Non-pigmented ciliary epithelial cell (primary cell): ENCODE results near the gene IGSF3.
A peak's percentile ranks its signal among the peaks of the same experiment; 100 is the strongest.
"Not testable (repeated sequence)": the region's sequence is repeated elsewhere in the genome, so short reads cannot be mapped to it uniquely, and the experiment has no call there.

Experiments used
- DNase-seq: peaks from one replicate; pipeline ENCODE4 v3.0.0-alpha.2; 2010; ENCODE audit warnings: low read depth

IGSF3 gene

GRCh38 chr1:116573431-116574095 lies 94.0 kb downstream of the IGSF3 start:
- no peak for DNase-seq

- no peak for DNase-seq
These were observed 94.6 kb downstream of the IGSF3 start for GRCh38 chr1:116572771-116573430.

GRCh38 chr1:116572099-116572498 lies 95.4 kb downstream of the IGSF3 start:
- DNase-seq, result no peak

DNA sequence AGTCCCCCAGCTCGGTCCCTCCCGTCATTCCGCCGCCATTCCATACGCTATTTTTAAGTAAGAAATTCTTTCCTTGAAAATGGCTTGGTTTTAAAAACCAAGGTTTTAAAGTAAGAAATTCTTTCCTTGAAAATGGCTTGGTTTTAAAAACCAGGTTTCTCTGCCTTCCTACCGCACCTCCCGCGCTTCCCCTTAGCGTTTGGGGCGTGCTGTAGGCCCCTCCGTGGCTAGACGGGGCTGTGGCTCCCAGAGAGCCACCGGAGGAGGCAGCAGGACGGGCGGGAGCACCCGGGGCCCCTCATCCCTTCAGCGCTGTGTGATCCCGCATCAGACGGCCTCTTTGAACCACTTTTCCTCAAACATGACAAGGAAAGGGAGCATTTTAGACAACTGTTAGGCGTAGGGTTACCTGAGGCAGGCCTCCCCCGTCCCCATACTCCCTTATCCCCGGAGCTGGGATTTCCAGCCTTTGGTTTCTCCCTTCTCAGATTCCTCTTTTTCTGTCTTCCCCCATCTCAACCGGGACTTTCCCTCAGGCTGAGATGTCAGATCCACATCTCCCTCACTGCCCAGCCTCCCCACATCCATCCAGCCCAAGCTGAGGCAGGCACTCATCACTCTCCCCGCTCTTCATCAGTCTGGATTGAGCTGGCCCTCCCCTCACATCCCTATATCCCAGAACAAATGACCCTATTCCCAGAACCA lies 96.2 kb downstream of the IGSF3 start:
- no peak for DNase-seq

- DNase-seq, result peak; percentile 23
These were observed 96.9 kb downstream of the IGSF3 start, which contains the start of gene CD58 for GRCh38 chr1:116570358-116571214. CD58 (minus strand) TSS chr1:116571026; CDS start chr1:116570972, 54 bp downstream.

- DNase-seq, result no peak
These were observed 97.7 kb downstream of the IGSF3 start for GRCh38 chr1:116569776-116570357.

GRCh38 chr1:116569381-116569670 lies 98.2 kb downstream of the IGSF3 start:
- DNase-seq, result no peak

GRCh38 chr1:116568662-116569380 lies 98.7 kb downstream of the IGSF3 start:
- no peak for DNase-seq

- no peak for DNase-seq
These were observed 99.5 kb downstream of the IGSF3 start for GRCh38 chr1:116567790-116568661.

GRCh38 chr1:116565222-116565621 lies 102.3 kb downstream of the IGSF3 start:
- no peak for DNase-seq

GRCh38 chr1:116564426-116564825 lies 103.1 kb downstream of the IGSF3 start:
- DNase-seq, result no peak

DNA sequence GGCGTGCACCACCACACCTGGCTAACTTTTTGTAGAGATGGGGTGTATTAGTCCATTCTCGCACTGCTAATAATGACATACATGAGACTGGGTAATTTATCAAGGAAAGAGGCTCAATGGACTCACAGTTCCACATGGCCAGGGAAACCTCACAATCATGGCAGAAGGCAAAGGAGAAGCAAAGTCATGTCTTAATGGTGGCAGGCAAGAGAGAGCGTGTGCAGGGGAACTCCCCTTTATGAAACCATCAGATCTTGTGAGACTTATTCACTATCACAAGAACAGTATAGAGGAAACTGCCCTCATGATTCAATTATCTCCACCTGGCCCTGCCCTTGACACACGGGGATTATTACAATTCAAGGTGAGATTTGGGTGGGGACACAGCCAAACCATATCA lies 105.1 kb downstream of the IGSF3 start:
- not testable (repeated sequence) for DNase-seq

DNA sequence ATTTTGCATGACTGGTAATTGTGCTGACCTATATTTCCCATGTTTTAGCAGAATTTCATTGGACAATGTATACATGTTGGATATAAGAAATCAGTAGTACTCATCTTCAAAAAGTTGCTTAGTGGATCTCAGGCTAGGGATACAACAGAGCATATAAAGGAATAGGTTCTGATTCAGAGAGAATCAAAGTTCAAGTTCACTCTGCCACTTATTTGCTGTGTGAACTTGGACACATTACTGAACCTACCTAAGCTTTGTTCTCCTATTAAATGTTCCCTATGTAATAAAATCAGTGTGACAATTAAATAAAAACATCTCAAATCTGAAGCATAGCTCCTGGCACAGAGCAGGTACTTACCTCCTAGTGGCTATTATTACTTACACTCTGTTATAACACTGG lies 106.0 kb downstream of the IGSF3 start:
- DNase-seq, result no peak

DNA sequence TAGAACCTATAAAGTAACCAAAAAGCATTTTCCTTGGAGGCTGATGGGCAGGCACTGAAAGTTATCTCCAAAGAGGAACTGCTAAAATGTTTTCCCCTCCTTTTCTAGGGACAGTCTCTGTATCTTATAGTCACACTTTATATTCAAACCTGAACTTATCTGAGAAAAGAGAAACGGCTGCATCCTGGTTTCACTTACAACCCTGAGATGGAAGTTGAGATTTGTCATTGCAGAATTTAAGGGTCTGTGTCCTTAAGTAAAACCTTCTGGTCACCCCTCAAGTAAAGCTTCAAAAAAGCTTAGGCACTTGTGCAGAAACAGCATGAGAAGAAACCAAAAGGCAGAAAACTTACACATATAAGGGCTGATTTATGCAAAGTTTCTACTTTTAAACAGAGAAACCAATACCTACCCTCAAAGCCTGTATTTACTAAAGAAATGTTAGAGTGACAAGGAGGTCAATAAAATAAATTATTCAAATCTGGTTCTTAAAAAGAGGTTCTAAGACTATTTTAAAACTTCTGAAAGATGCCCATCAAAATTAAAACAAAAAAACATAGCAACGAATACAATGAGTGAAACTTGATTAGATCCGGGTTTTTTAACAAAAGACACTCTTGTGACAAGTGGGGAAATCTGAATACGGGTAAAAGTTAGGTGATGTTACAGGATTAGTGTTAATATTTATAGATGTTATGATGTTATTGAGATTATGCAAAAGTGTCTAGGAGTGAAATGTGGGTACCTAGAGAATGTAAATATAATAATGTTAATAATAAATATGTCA lies 106.6 kb downstream of the IGSF3 start:
- DNase-seq, result no peak

DNA sequence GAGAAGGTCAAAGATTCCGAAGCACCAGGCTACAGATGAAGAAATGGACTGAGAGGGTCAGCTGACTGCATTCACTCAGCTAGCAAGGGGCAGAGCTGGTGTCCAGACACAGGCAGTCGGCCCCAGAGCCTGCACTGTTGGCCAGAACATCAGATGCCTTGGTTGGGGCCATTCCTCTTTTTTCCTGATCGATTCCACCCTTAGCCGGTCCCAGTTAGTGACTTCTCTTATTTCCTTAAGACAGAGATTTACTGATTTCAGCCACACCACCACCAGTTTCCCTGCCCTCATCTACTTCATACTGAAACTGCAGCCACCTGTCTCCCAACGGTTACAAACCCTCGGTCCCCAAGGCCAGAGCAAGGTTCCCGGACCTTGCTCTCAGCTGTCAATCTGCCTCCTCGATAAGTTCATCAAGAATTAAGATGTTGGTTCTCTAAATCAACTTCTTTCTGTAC lies 108.2 kb downstream of the IGSF3 start:
- no peak for DNase-seq

DNA sequence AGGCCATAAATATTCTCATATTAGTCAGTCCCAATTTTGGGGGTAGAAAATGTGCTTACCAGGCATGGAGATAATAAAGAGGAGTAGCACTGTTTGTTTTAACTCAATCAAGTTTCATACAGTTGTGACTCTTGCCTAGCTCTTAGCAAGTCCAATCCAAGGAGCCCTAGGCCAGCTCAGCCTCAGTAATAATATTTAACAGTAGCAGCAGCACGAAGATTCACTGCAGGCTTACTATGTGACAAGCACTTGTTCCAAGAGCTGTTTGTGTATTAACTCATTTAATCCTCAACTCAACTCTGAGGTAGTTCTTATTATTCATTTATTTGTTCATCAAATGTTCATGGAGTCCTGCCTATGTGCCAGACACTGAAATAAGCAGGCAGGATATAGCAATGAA lies 109.0 kb downstream of the IGSF3 start:
- no peak for DNase-seq

DNA sequence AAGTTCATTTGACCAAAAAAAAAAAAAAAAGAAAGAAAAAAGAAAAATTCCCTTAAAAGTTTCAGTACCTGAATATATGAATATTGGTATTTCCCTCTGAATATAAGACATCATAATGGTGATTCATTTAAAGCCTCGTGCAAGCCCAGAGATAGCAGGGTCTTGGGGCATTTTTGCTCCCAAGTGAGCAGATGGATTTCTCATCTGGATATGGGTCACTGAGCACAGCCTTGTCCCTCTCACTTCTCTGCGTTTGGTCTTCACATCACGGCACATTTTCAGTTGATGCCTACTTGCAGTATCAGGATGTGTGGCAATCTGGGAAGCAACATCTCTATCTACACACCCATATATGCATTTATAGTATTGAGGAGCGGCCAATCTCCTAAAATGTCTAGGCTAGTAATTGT lies 109.4 kb downstream of the IGSF3 start:
- no peak for DNase-seq

DNA sequence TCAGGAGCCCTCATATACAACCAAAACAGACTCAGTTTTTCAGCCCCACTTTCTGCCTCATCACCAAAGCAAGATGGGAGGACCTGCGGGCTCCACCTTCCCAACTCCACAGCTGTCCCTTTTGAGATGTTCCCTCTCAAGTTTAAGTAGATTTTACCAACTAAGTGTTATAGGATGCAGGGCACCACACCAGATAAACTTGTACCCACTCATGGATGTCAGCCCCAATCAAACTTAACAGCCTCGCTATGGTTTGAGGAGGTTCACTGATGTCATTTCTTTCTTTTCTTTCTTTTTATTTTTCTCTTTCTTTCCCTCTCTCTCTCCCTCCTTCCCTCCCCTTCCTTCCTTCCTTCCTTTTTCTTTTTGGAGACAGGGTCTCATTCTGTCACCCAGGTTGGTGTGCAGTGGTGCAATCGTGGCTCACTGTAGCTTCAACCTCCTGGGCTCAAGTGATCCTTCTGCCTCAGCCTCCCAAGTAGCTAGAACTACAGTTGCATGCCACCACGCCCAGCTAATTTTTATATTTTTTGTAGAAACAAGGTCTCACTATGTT lies 110.1 kb downstream of the IGSF3 start:
- no peak for DNase-seq
